Stimulated activated CD4-positive, alpha-beta T cell treated with anti-CD3 and anti-CD28 coated beads, Interleukin-15, amount 100 ng/mL, for 1 hour (primary cell): ENCODE data around the gene ZDBF2.
"Not testable (repeated sequence)": the region's sequence is repeated elsewhere in the genome, so short reads cannot be mapped to it uniquely, and the experiment has no call there.

ENCODE experiments used
- DNase-seq, 2 donors: peaks; one replicate each; pipeline ENCODE4 v3.0.0-alpha.2; 2020; ENCODE audit warnings: low read depth in 1 of 2, low spot score in 1 of 2

Gene ZDBF2

GRCh38 chr2:206274434-206275311 lies at the start of gene ZDBF2:
Gene ZDBF2 (plus strand): TSS chr2:206274663. CDS start chr2:206281850, 7,187 bp downstream.
- peak; percentile 6 to 28 for DNase-seq

- DNase-seq: no peak
Measured at GRCh38 chr2:206225435-206226232, 48.8 kb upstream of the ZDBF2 start.

- DNase-seq: not testable (repeated sequence)
Measured at GRCh38 chr2:206228636-206229035, 45.8 kb upstream of the ZDBF2 start.

GRCh38 chr2:206229642-206230041 lies 44.8 kb upstream of the ZDBF2 start:
- DNase-seq: no peak

GRCh38 chr2:206230060-206230762 lies 44.3 kb upstream of the ZDBF2 start:
- DNase-seq: no peak

GRCh38 chr2:206231669-206232286 lies 42.7 kb upstream of the ZDBF2 start:
- DNase-seq: no peak

- no peak for DNase-seq
Measured at GRCh38 chr2:206232287-206233035, 42.0 kb upstream of the ZDBF2 start.

- no peak for DNase-seq
Measured at GRCh38 chr2:206239157-206239556, 35.3 kb upstream of the ZDBF2 start.

GRCh38 chr2:206240327-206240726 lies 34.1 kb upstream of the ZDBF2 start:
- no peak for DNase-seq

- DNase-seq: no peak
Measured at GRCh38 chr2:206241736-206242135, 32.7 kb upstream of the ZDBF2 start.

- no peak for DNase-seq
Measured at GRCh38 chr2:206245265-206245672, 29.2 kb upstream of the ZDBF2 start.

GRCh38 chr2:206250041-206250897 lies 24.2 kb upstream of the ZDBF2 start:
- DNase-seq: no peak

- DNase-seq: no peak
Measured at GRCh38 chr2:206253125-206253776, 21.2 kb upstream of the ZDBF2 start.

- no peak for DNase-seq
Measured at GRCh38 chr2:206253777-206254166, 20.7 kb upstream of the ZDBF2 start.

- no peak for DNase-seq
Measured at GRCh38 chr2:206255003-206255402, 19.5 kb upstream of the ZDBF2 start.

- DNase-seq: no peak
Measured at GRCh38 chr2:206256706-206257205, 17.7 kb upstream of the ZDBF2 start.

- no peak for DNase-seq
Measured at GRCh38 chr2:206257350-206257749, 17.1 kb upstream of the ZDBF2 start.

GRCh38 chr2:206257861-206258260 lies 16.6 kb upstream of the ZDBF2 start:
- no peak for DNase-seq

GRCh38 chr2:206258615-206259014 lies 15.8 kb upstream of the ZDBF2 start:
- DNase-seq: not testable (repeated sequence)
